H9 (cell line): ENCODE measurements around the gene KIF21B. TPM values are rescaled to one million over a fixed set of nuclear protein-coding genes. Genes with fewer than 3 reads are reported as not detected.

Experiments used
- DNase-seq: peaks from one replicate; pipeline ENCODE4 v3.0.0-alpha.2; 2017
- H2AFZ ChIP-seq: one replicate; pipeline ENCODE4 v1.6.1; 2013; ENCODE audit warnings: mild to moderate bottlenecking, low read length, control low read depth, moderate library complexity
- H2AK5ac ChIP-seq: 2 replicates; pipeline ENCODE4 v1.6.1; 2013; ENCODE audit warnings: low read length, control low read depth, mixed read lengths; ENCODE audit not compliant: insufficient read length
- H2BK120ac ChIP-seq: one replicate; pipeline ENCODE4 v1.6.1; 2013; ENCODE audit warnings: low read depth, mild to moderate bottlenecking, low read length, control low read depth, inconsistent platforms; ENCODE audit not compliant: poor library complexity, severe bottlenecking
- H2BK12ac ChIP-seq: 2 replicates; pipeline ENCODE4 v1.6.1; 2013; ENCODE audit warnings: low read length, control low read depth, mixed read lengths, low read depth; ENCODE audit not compliant: insufficient read length
- H2BK15ac ChIP-seq: 2 replicates; pipeline ENCODE4 v1.6.1; 2013; ENCODE audit warnings: low read depth, low read length, control low read depth
- H2BK20ac ChIP-seq: one replicate; pipeline ENCODE4 v1.6.1; 2013; ENCODE audit warnings: low read depth, mild to moderate bottlenecking, low read length, control low read depth, inconsistent platforms; ENCODE audit not compliant: poor library complexity, severe bottlenecking
- H2BK5ac ChIP-seq: 2 replicates; pipeline ENCODE4 v1.6.1; 2013; ENCODE audit warnings: low read length, control low read depth, mixed read lengths; ENCODE audit not compliant: insufficient read length
- H3K14ac ChIP-seq: 2 replicates; pipeline ENCODE4 v1.6.1; 2013; ENCODE audit warnings: low read length, control low read depth; ENCODE audit not compliant: insufficient read depth
- H3K18ac ChIP-seq: 2 replicates; pipeline ENCODE4 v1.6.1; 2013; ENCODE audit warnings: low read depth, mild to moderate bottlenecking, mixed read lengths, low read length, control low read depth; ENCODE audit not compliant: insufficient read length
- H3K23ac ChIP-seq: 2 replicates; pipeline ENCODE4 v1.6.1; 2013; ENCODE audit warnings: low read length, control low read depth, mixed read lengths, low read depth; ENCODE audit not compliant: insufficient read length
- H3K23me2 ChIP-seq: 2 replicates; pipeline ENCODE4 v1.6.1; 2013; ENCODE audit warnings: low read depth, mild to moderate bottlenecking, mixed read lengths, low read length, control low read depth; ENCODE audit not compliant: insufficient read length, poor library complexity, severe bottlenecking
- H3K27ac ChIP-seq: 2 replicates; pipeline ENCODE4 v1.5.1; 2013; ENCODE audit warnings: low read length, control low read depth, mixed read lengths, low read depth; ENCODE audit not compliant: insufficient read length
- H3K27me3 ChIP-seq: 2 replicates; pipeline ENCODE4 v1.6.1; 2013; ENCODE audit warnings: low read length, control low read depth, inconsistent platforms; ENCODE audit not compliant: insufficient read depth
- H3K4ac ChIP-seq: 2 replicates; pipeline ENCODE4 v1.6.1; 2013; ENCODE audit warnings: low read depth, mild to moderate bottlenecking, control low read depth, inconsistent platforms, low read length, moderate library complexity
- H3K4me1 ChIP-seq: 2 replicates; pipeline ENCODE4 v1.6.1; 2013; ENCODE audit warnings: low read length, control low read depth, inconsistent platforms; ENCODE audit not compliant: insufficient read depth
- H3K4me2 ChIP-seq: 2 replicates; pipeline ENCODE4 v1.6.1; 2013; ENCODE audit warnings: low read length, control low read depth, mixed read lengths; ENCODE audit not compliant: insufficient read length, insufficient read depth
- H3K56ac ChIP-seq: 2 replicates; pipeline ENCODE4 v1.6.1; 2013; ENCODE audit warnings: low read depth, mild to moderate bottlenecking, mixed read lengths, low read length, control low read depth; ENCODE audit not compliant: insufficient read length
- H3K79me1 ChIP-seq: 2 replicates; pipeline ENCODE4 v1.6.1; 2013; ENCODE audit warnings: low read depth, mild to moderate bottlenecking, moderate library complexity, low read length, control low read depth, inconsistent platforms; ENCODE audit not compliant: insufficient read depth, poor library complexity, severe bottlenecking
- H3K79me2 ChIP-seq: 2 replicates; pipeline ENCODE4 v1.6.1; 2013; ENCODE audit warnings: low read length, control low read depth, inconsistent platforms; ENCODE audit not compliant: insufficient read depth
- H3K9ac ChIP-seq: 2 replicates; pipeline ENCODE4 v1.6.1; 2013; ENCODE audit warnings: low read length, control low read depth, mixed read lengths; ENCODE audit not compliant: insufficient read length; ENCODE audit errors: extremely low read depth
- H3K9me3 ChIP-seq: one replicate; pipeline ENCODE4 v1.6.1; 2013; ENCODE audit warnings: low read depth, low read length, inconsistent platforms; ENCODE audit not compliant: control insufficient read depth
- H3T11ph ChIP-seq: one replicate; pipeline ENCODE4 v1.6.1; 2013; ENCODE audit warnings: mild to moderate bottlenecking, low read length, control low read depth, inconsistent platforms
- H4K20me1 ChIP-seq: one replicate; pipeline ENCODE4 v1.6.1; 2013; ENCODE audit not compliant: control insufficient read depth, insufficient read length, insufficient read depth
- H4K5ac ChIP-seq: 2 replicates; pipeline ENCODE4 v1.6.1; 2013; ENCODE audit warnings: low read depth, mild to moderate bottlenecking, mixed read lengths, low read length, control low read depth; ENCODE audit not compliant: insufficient read length
- H4K8ac ChIP-seq: replicated peaks from 2 replicates; pipeline ENCODE4 v1.6.1; 2013; ENCODE audit warnings: low read length, control low read depth, mixed read lengths, low read depth; ENCODE audit not compliant: insufficient read length
- H4K91ac ChIP-seq: 2 replicates; pipeline ENCODE4 v1.6.1; 2013; ENCODE audit warnings: low read depth, mild to moderate bottlenecking, moderate library complexity, mixed read lengths, low read length, control low read depth; ENCODE audit not compliant: insufficient read length
- H3K27ac Mint-ChIP-seq, 3 experiments: 2 replicates in 2 of 3; 3 replicates in 1 of 3; pipeline ENCODE4 v1.8.0; 2020 to 2021; ENCODE audit warnings: mixed read lengths in 3 of 3, mild to moderate bottlenecking in 1 of 3, moderate library complexity in 1 of 3
- H3K27me3 Mint-ChIP-seq: 2 replicates; pipeline ENCODE4 v1.8.0; 2021; ENCODE audit warnings: low read depth, mild to moderate bottlenecking, moderate library complexity, mixed read lengths
- H3K36me3 Mint-ChIP-seq, 3 experiments: 2 replicates in 2 of 3; 3 replicates in 1 of 3; pipeline ENCODE4 v1.8.0; 2020 to 2021; ENCODE audit warnings: low read depth in 3 of 3, mixed read lengths in 3 of 3; ENCODE audit not compliant: insufficient read depth in 1 of 3
- H3K4me1 Mint-ChIP-seq, 2 experiments: 2 replicates each; pipeline ENCODE4 v1.8.0; 2020; ENCODE audit warnings: mixed read lengths in 2 of 2
- H3K4me3 Mint-ChIP-seq, 2 experiments: 2 replicates in 1 of 2; 3 replicates in 1 of 2; pipeline ENCODE4 v1.8.0; 2020 to 2021; ENCODE audit warnings: mild to moderate bottlenecking in 2 of 2, mixed read lengths in 2 of 2, moderate library complexity in 1 of 2
- H3K9me3 Mint-ChIP-seq, 2 experiments: 2 replicates in 1 of 2; 3 replicates in 1 of 2; pipeline ENCODE4 v1.8.0; 2020; ENCODE audit warnings: mild to moderate bottlenecking in 2 of 2, mixed read lengths in 2 of 2, moderate library complexity in 1 of 2
- WGBS: extraction: QIAGEN DNeasy Blood & Tissue Kit; methylation state at CpG from one replicate; pipeline ENCODE4 v1.1.7; 2013; ENCODE audit warnings: missing lambda C conversion rate, low lambda C conversion rate, mixed read lengths; ENCODE audit not compliant: insufficient read length; ENCODE audit errors: extremely low coverage; 5-methylcytosine and 5-hydroxymethylcytosine counted together
- total RNA-seq: library from RNA; stranded (reverse); gene quantifications from 2 replicates; pipeline ENCODE4 v1.2.1, GENCODE V29; 2021
- TF ChIP-seq, protein P1 (sequence below): fragments of 200-600 bp; sonication (generic); conservative IDR thresholded peaks from 3 replicates; pipeline ENCODE4 v1.8.0; 2021; ENCODE audit warnings: antibody characterized with exemption, mild to moderate bottlenecking

The KIF21B gene
- total RNA-seq, 1 experiment from 2014 or later = 7.5 TPM

- Mint-ChIP-seq H3K4me1 (no peaks in the 10 kb centered on the region), H3K36me3 (peaks cover 20 to 46% (median 20%) of the 10 kb centered on the region in 3 experiments), H3K4me3 (no peak overlapping the region), H3K9me3 (peaks cover 8 to 9% of the 10 kb centered on the region in 2 experiments), H3K27me3 (no peaks in the 10 kb centered on the region), H3K27ac (peak overlapping the region in 1 of 3 experiments; percentile 53; a peak in 1 of 7 replicates)
- no peak overlapping the region for H2BK15ac ChIP-seq
- H2BK5ac ChIP-seq = no peak overlapping the region
- no peak overlapping the region for H4K91ac ChIP-seq
- no peaks in the 10 kb centered on the region for H3K4me1 ChIP-seq
- no peaks in the 10 kb centered on the region for H3K27me3 ChIP-seq
- H3K14ac ChIP-seq = no peak overlapping the region
- WGBS = no CpG with 5 or more reads among the region's 13 CpGs
- H3K4ac ChIP-seq = no peak overlapping the region
- no peak overlapping the region for H4K5ac ChIP-seq
- H3K18ac ChIP-seq = no peak overlapping the region
- H2AFZ ChIP-seq = no peak overlapping the region
- no peak for DNase-seq
- H3K23ac ChIP-seq = no peak overlapping the region
- no peak overlapping the region for H4K8ac ChIP-seq
- no peak overlapping the region for H3K9ac ChIP-seq
- no peaks in the 10 kb centered on the region for H4K20me1 ChIP-seq
- H3T11ph ChIP-seq = no peak overlapping the region
- no peak overlapping the region for H2AK5ac ChIP-seq
- no peak overlapping the region for H2BK12ac ChIP-seq
- no peaks in the 10 kb centered on the region for H3K79me1 ChIP-seq
- H3K9me3 ChIP-seq = peaks cover 7% of the 10 kb centered on the region
- TF ChIP-seq, protein P1, sequence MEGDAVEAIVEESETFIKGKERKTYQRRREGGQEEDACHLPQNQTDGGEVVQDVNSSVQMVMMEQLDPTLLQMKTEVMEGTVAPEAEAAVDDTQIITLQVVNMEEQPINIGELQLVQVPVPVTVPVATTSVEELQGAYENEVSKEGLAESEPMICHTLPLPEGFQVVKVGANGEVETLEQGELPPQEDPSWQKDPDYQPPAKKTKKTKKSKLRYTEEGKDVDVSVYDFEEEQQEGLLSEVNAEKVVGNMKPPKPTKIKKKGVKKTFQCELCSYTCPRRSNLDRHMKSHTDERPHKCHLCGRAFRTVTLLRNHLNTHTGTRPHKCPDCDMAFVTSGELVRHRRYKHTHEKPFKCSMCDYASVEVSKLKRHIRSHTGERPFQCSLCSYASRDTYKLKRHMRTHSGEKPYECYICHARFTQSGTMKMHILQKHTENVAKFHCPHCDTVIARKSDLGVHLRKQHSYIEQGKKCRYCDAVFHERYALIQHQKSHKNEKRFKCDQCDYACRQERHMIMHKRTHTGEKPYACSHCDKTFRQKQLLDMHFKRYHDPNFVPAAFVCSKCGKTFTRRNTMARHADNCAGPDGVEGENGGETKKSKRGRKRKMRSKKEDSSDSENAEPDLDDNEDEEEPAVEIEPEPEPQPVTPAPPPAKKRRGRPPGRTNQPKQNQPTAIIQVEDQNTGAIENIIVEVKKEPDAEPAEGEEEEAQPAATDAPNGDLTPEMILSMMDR = no peak
- H2BK20ac ChIP-seq = no peak overlapping the region
- H3K23me2 ChIP-seq = no peaks in the 10 kb centered on the region
- no peak overlapping the region for H2BK120ac ChIP-seq
- H3K56ac ChIP-seq = no peak overlapping the region
- no peak overlapping the region for H3K27ac ChIP-seq
- no peaks in the 10 kb centered on the region for H3K79me2 ChIP-seq
- no peak overlapping the region for H3K4me2 ChIP-seq
Measured at GRCh38 chr1:200975458-200975857, 48.1 kb downstream of the KIF21B start.
